CD4-positive, alpha-beta T cell treated with Interleukin-15 for 1 hour (primary cell): ENCODE measurements around the gene GRM7.

Experiments
- DNase-seq: peaks from one replicate; pipeline ENCODE4 v3.0.0-alpha.2; 2020

Gene GRM7

GRCh38 chr3:7682822-7683229 is 821.9 kb downstream of the GRM7 start:
- peak; percentile 21 for DNase-seq

GRCh38 chr3:7683426-7683825 is 822.5 kb downstream of the GRM7 start:
- DNase-seq, result no peak

GRCh38 chr3:7684182-7684715 is 823.3 kb downstream of the GRM7 start:
- DNase-seq, result no peak

- DNase-seq, result no peak
Measured at GRCh38 chr3:7687428-7688147, 826.7 kb downstream of the GRM7 start.

- no peak for DNase-seq
Measured at GRCh38 chr3:7692866-7693265, 832.0 kb downstream of the GRM7 start.

- DNase-seq, result no peak
Measured at GRCh38 chr3:7693976-7694375, 833.1 kb downstream of the GRM7 start.

- no peak for DNase-seq
Measured at GRCh38 chr3:7695049-7695448, 834.1 kb downstream of the GRM7 start.

GRCh38 chr3:7696320-7696719 is 835.4 kb downstream of the GRM7 start:
- DNase-seq, result no peak

GRCh38 chr3:7697548-7697947 is 836.6 kb downstream of the GRM7 start:
- no peak for DNase-seq

GRCh38 chr3:7700539-7700938 is 839.6 kb downstream of the GRM7 start:
- DNase-seq, result no peak

GRCh38 chr3:7700977-7701376 is 840.1 kb downstream of the GRM7 start:
- no peak for DNase-seq

GRCh38 chr3:7707187-7707586 is 846.3 kb downstream of the GRM7 start:
- no peak for DNase-seq

- DNase-seq, result no peak
Measured at GRCh38 chr3:7709376-7710082, 848.6 kb downstream of the GRM7 start.

GRCh38 chr3:7710284-7710683 is 849.4 kb downstream of the GRM7 start:
- no peak for DNase-seq

- no peak for DNase-seq
Measured at GRCh38 chr3:7713724-7714123, 852.8 kb downstream of the GRM7 start.

GRCh38 chr3:7720649-7721297 is 859.9 kb downstream of the GRM7 start:
- DNase-seq, result no peak

- DNase-seq, result no peak
Measured at GRCh38 chr3:7721869-7722268, 861.0 kb downstream of the GRM7 start.

GRCh38 chr3:7728566-7729519 is 867.9 kb downstream of the GRM7 start:
- no peak for DNase-seq

GRCh38 chr3:7733933-7734332 is 873.0 kb downstream of the GRM7 start:
- no peak for DNase-seq

GRCh38 chr3:7734456-7734855 is 873.5 kb downstream of the GRM7 start:
- no peak for DNase-seq

GRCh38 chr3:7737263-7737662 is 876.3 kb downstream of the GRM7 start:
- DNase-seq, result no peak

- DNase-seq, result no peak
Measured at GRCh38 chr3:7739754-7740153, 878.8 kb downstream of the GRM7 start.

- DNase-seq, result no peak
Measured at GRCh38 chr3:7740458-7740857, 879.5 kb downstream of the GRM7 start.
